ENCODE measurements around the gene TMEM38B.
A peak's percentile ranks its signal among the peaks of the same experiment; 100 is the strongest.
"Not testable (repeated sequence)": the region's sequence is repeated elsewhere in the genome, so short reads cannot be mapped to it uniquely, and the experiment has no call there.

TMEM38B gene

GRCh38 chr9:105681724-105682123, 12.6 kb upstream of the TMEM38B start:
- DNase-seq: no peak

GRCh38 chr9:105683688-105684275, 10.6 kb upstream of the TMEM38B start:
- no peak for DNase-seq

GRCh38 chr9:105686936-105687335, 7.4 kb upstream of the TMEM38B start:
- DNase-seq: no peak

GRCh38 chr9:105690742-105691141, 3.6 kb upstream of the TMEM38B start:
- no peak for DNase-seq

GRCh38 chr9:105693435-105694189, 729 bp upstream of the TMEM38B start:
- peak; percentile 37 for DNase-seq

- DNase-seq: peak; percentile 42
Measured at GRCh38 chr9:105694848-105695581, 674 bp downstream of the TMEM38B start.

DNA sequence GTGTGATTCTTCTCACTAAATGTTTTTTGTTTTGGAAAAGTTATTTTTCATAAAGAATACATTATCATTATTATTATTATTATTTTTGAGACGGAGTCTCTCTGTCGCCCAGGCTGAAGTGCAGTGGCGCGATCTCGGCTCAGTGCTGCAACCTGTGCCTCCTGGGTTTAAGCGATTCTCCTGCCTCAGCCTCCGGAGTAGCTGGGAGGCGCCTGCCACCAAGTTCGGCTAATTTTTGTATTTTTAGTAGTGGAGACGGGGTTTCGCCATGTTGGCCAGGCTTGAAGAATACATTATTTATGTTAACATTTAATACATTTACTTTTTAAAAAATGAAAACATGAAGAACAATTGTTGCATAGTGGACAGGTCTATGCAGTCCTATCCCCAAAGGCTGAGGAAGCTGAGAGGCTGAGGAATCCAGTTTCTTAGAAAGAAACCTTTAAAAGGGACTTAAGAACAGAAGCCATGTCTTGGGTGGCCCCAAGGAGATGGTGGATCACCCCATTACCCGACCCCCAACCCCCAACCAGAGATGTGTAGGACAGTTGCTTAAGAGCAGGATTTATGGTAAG, 2.0 kb downstream of the TMEM38B start:
- DNase-seq: no peak

DNA sequence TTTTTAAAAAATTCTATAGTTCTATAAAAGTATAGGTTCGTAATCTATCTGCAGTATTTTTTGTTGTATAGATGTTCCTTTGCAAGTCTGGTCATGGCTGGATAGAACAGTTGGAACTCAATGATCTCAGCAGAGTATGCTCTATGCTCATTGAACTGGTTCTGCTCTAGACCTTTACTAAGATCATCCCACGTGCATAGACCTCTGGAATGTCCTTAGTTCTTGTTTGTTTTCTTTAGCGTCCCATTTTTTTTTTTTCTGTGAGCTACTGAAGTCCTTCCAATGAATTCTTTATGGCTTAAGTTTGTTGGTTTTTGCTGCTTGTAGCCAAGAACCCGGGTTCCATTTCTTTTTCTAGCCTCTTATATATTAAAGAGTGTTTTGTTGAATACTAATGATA, 3.5 kb downstream of the TMEM38B start:
- no peak for DNase-seq

- DNase-seq: no peak
Measured at GRCh38 chr9:105698348-105698870, 4.1 kb downstream of the TMEM38B start.

- DNase-seq: no peak
Measured at GRCh38 chr9:105700668-105701067, 6.3 kb downstream of the TMEM38B start.

DNA sequence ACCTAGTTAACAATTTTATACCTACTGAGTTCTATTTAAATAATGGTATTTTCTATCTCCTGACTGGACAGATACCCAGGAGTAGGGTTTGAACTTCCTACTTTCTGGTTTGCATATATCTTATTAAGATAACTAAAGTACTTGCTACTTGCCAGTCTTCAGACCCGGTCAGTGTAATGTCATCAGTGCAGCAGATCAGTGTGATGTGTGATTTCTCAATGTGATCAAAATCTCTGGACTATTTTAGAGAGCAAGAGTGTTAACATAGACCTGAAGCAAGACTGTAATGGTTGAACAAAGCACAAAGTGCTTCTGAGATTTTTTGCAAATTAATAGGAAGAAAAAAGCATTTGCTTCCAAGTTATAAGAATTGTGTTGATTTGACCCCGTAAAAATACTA, 6.8 kb downstream of the TMEM38B start:
- DNase-seq: no peak

- no peak for DNase-seq
Measured at GRCh38 chr9:105702207-105702606, 7.9 kb downstream of the TMEM38B start.

DNA sequence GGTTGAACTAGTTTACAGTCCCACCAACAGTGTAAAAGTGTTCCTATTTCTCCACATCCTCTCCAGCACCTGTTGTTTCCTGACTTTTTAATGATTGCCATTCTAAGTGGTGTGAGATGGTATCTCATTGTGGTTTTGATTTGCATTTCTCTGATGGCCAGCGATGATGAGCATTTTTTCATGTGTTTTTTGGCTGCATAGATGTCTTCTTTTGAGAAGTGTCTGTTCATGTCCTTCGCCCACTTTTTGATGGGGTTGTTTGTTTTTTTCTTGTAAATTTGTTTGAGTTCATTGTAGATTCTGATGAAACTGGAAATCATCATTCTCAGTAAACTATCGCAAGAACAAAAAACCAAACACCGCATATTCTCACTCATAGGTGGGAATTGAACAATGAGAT, 9.3 kb downstream of the TMEM38B start:
- not testable (repeated sequence) for DNase-seq

DNA sequence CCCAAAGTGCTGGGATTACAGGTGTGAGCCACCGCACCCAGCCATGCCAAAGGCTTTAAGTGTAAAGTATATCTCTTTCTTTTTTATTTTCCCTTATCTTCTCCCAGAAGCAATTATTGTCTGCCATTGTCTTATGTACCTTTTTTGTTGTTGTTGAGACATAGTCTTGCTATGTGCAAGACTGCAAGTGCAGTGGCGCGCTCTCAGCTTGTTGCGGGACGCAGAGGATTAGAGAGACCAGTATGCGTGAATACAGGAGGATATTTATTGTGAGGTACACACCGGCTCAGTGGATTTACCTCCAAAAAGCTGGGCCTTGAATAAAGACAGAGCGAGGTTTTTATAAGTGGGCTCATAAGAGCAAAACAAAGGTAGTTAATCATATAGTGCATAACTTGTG, 11.8 kb downstream of the TMEM38B start:
- no peak for DNase-seq

GRCh38 chr9:105708405-105708804, 14.1 kb downstream of the TMEM38B start:
- no peak for DNase-seq

DNA sequence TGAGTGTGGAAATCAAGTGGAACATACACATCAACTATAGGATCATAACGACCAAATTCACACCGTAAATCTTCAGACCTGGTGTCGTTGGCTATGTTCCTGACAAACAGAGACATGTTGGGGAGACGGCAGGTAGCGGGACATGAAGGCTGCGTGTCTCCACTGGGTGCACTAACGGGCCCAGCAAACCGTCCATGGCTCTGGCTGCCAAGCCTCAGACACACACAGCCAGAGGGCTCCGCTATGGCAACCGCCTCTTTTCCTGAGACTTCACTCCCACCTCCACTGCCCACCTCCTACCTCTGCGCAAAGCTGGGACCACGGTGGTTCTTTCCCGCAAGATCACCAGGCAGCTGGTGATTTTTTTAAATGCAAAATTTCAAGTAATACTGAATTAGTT, 16.3 kb downstream of the TMEM38B start:
- no peak for DNase-seq

- DNase-seq: no peak
Measured at GRCh38 chr9:105711867-105712266, 17.5 kb downstream of the TMEM38B start.

- DNase-seq: no peak
Measured at GRCh38 chr9:105712297-105712696, 18.0 kb downstream of the TMEM38B start.

DNA sequence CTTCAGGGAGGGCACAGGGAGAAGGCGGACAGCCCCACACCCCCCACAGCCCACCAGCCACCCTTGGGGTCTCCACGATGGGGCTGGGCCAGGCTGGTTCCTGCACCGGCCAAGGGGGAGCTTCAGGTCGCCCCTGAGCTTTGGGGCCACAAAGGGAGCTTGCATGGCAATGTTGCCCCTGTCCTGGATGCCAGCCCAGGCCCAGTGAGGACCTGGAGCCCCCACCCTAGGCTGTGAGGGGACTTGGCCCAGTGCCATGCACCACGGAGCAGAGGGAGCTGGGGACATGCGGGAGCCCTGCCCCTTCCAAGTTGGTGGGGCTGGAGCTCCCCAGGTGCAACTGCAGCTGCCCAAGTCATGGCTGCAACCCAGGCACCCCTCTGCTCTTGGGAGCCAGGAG, 18.4 kb downstream of the TMEM38B start:
- no peak for DNase-seq

- no peak for DNase-seq
Measured at GRCh38 chr9:105713260-105714019, 19.1 kb downstream of the TMEM38B start.

GRCh38 chr9:105714020-105714331, 19.6 kb downstream of the TMEM38B start:
- no peak for DNase-seq

- DNase-seq: no peak
Measured at GRCh38 chr9:105716146-105716545, 21.8 kb downstream of the TMEM38B start.

- no peak for DNase-seq
Measured at GRCh38 chr9:105722099-105722498, 27.8 kb downstream of the TMEM38B start.
